A172 (cell line): Measurements from ENCODE around the gene DVL1. TPM values are rescaled to one million over a fixed set of nuclear protein-coding genes. Genes with fewer than 3 reads are reported as not detected.
"Not testable (repeated sequence)": the region's sequence is repeated elsewhere in the genome, so short reads cannot be mapped to it uniquely, and the experiment has no call there.

Source experiments
- DNase-seq: peaks from one replicate; pipeline ENCODE4 v3.0.0-alpha.2; 2015; ENCODE audit warnings: low spot score
- total RNA-seq: library from RNA; depleted of rRNA; stranded (reverse); fragments of >200 nt; shearing (Covaris generic); gene quantifications from 2 replicates; pipeline ENCODE4 v1.2.3, GENCODE V29; 2014; rRNA removed

DVL1 gene
- total RNA-seq: 47.7 and 58.2 TPM in 2 replicates

DNA sequence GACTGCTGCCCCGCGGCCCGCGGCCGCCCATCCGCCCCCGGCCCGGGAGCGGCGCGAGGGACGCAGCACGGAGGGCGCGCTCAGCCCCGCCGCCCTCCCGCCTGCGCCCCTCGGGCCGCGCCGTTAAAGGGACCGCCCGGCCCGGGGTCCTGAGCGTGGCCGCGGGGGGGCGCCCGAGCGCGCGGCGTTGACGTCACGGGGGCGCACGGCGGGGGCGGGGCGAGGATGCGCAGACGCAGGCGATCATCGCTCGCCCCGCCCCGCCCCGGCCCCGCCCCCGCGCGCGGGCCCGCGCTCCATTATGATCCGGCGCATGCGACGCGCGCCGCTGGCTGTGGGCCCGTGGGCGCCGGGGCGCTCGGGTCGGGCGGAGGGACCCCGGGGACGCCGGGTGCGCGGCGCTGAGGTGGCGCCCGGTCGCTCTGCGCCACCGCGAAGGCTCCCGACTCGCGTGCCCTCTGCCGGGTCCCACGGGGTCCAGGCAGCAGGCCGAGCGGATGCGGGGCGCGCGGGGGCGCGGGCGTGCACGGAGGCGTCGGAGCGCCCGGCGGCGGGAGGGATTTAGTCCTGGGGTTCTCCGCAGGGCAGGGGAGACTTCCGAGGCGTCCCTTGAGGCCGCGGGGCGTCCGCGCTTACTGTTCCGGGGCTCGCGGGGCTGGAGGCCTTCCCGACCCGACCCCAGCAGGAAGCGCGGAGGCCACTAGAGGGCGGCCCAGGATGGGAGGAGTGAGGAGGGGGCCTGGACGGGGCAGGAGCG, at the start of gene DVL1:
DVL1 (minus strand) TSS at position 163 of the 757 bp plus-strand sequence. CDS start 353 bp downstream, outside the sequence.
- no peak for DNase-seq

DNA sequence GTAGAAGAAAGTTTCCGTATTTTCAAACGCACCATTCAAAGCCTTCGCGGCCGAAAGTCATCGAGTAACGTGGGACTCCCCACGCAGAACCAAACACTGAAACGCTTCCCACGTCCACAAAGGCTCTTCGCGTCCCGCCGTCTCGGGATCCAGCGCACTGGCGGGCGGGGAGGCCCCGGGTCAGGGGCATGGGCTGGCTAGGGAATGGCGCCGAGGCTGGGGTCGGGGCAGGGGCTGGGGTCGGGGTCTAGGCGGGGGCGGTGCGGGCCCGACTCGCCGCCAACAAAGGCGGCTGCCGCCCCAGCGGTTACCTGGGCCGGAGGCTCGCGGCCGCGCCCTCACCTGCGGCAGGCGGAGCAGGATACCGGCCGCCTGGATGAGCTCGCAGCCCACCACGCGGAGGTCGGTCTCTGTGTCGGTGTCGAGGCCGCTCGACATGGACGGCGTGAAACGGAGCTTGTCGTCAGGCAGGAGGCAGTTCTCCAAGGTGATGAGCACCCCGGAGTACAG, 49.5 kb upstream of the DVL1 start:
- no peak for DNase-seq

DNA sequence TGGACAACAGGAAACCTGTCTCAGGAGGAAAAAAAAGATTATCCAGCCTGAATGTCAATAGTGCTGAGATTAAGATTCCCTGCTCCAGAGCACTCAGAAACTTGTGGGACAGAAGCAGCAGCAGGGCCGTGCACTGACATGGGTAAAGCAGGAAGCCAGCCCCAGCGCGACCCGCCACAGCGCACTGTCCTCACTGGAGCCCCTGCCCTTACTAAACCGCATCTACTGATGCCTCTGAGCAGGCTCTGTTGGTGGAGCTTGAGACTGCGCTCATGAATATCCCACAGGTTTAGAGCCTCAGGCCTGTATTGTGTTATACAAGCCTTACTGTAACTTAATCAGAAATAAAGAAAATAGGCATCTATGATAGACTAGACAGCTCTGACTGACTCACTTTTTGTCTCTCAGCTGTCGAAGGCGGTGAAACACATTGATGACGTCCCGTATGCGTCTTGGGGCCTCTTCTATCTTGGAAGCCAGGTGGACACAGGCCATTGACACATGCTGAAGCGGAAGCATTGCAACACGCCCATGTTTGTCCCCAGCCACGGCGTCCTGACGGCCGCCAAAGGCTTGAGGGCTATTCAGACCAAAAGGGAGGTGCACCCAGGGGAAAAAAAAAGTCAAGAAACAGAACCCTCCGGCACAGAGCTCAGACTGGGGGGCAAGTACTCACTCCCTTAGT, 48.8 kb upstream of the DVL1 start:
- no peak for DNase-seq

DNA sequence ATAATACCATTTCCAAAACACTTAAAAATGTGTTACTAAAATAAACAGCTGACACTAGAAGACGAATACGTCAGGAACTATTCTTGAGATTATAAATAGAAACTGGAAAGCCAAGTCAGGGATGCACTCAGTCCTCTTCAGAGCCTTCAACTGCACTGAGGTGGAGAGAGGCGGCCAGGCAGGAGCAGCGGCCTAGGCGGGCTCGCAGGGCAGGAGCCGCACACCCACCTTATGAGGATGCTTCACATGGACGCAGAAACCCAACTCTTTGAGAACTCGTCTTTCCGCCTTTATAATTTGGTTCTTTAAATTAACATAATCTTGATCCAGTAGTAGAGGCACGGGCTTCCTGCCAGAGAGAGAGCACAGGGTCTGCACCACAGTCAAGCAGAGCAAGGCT, 45.9 kb upstream of the DVL1 start:
- DNase-seq: no peak

DNA sequence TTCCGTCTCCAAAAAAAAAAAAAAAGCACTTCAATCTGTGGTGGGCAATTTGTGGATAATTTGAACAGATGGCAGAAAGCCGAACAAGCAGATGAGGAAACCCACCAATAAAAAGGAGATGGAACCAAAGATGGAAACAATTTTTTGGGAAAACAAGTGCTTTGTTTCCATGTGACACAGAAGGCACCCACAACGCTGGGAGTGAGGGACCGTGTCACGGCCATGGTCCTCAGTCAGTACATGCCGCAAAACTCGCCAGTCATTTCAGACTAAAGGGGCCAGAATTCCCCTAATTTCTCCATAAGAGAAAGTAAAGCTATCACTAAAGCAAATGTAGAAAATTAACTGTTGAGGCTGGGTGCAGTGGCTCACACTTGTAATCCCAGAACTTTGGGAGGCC, 44.9 kb upstream of the DVL1 start:
- DNase-seq: no peak

DNA sequence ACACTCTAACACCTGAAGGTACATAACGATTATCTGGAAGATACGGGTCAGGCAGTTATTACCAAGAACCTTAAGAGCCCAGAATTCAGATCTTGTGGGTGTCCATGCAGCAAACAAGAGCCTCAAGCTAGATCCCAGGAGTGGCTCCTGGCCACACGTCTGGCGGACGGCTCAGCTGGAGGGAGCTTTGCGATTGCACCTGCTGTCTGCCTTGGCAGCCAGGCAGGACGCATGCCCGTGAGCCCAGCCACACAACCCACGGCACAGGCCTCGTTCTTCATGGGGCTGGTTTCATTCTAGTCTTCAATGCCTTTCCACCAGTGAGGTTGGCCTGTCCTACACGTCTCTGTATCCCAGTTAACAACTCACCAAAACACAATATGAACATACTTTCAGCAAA, 44.2 kb upstream of the DVL1 start:
- no peak for DNase-seq

DNA sequence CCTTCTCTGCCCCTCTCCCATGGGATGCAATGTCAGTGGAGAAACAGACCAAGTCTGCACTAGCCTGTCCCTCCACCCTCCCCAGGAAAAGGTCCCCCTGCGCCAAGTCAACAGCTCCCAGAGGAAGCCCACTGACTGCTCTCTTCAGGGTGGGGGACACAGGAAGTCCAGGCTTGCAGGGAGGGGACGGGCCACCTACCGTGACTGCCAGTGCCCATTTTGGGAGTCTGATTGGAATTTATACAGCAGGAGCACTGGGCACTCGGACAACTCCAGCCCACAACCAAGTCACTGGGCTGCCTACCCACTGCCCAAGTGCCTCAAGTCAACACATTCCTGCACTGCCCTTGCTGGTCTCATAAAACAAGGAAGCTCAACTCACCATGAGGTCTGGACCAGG, 43.8 kb upstream of the DVL1 start:
- no peak for DNase-seq

DNA sequence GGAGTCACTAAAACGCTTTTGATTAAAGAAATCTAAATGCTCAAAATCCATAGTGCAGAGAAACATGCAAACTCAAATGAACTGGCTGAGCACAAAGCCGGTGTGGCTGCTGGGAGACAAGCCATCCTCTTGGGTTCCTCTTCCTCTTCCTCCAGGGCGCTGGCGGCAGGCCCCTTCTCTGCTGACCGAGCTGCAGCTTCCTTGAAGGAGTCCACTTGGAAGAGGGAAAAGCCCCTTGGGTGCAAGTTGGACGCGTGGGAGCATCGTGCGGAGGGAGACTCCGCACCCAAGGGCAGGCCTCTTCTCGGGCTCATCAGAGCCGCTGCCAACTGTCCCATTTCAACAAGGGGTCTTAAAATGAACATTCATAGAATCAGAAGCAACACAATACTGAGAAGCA, 42.0 kb upstream of the DVL1 start:
- DNase-seq: no peak

DNA sequence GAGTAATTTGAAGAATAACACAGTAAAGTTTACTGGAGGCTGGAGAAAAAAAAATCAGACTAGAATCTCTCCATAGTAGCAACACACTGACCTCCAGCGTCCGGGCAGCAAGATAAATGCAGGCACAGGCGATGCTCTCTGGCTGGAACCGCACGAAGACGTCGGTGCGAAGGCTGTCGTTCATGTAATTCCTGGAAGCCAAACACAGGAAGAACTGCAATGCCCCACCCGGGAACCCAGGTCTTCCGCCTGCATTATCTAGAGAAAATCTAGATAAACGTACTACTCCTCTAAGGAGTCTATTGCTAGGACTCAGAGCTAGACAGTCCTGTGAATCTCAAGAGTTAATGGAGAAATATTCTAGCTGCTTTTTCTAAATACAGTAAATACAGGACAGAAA, 41.5 kb upstream of the DVL1 start:
- no peak for DNase-seq

DNA sequence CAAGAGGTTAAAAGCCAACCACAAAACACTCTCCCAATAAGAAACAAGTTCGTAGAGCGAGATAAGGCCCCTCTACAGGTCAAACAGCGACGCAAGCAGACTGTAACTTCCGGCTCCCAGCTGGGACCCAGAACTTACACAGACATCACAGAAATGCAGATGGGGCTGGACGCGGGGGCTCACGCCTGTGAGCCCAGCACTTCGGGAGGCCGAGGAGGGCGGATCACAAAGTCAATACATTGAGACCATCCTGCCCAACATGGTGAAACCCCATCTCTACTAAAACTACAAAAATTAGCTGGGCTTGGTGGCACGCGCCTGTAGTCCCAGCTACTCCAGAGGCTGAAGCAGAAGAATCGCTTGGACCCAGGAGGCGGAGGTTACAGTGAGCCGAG, 38.9 kb upstream of the DVL1 start:
- DNase-seq: no peak

DNA sequence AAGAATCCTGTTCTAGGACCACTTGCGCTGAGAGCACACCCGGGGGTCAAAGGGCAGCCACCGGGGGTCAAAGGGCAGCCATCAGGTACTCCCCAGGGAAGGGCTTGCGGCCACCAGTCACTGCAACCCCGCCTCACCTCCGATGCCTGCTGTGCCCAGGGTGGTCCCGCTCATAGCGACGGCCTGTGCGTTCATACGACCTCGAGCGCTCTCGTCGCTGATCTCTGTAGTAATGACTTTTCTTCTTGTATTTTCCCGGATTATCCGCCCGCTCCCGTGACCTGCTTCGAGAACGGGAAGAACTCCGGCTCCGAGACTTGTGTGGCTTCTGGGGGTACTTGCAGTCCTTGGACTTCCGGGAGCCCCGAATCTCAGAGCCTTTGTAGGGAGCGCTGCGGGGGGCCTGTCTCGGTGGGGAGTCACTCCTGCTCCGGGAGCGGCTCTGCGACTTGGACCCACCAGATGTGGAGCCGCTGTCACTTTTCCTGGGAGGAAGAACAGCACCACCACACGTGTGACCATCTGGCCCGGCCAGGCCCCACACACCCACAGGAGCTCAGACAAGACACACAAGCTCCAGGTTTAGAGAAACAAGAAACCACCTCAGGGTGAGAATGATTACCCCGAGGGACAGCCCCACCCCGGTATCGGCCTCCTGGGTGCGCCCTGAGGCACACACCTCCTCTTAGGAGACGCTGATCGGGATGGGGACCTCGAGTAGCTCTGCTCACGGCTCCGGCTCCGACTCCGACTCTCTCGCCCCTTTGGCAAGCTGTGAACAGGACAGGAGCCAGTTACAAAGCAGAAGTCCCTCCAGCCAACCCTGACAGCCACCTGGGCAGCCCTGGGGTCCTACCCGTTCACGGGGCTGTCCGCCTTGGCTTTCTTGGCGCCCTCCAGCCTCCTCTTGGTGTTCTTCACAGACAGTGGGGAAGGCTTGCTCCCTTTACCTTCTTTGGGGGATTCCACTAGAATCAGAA, 38.2 kb upstream of the DVL1 start:
- no peak for DNase-seq

DNA sequence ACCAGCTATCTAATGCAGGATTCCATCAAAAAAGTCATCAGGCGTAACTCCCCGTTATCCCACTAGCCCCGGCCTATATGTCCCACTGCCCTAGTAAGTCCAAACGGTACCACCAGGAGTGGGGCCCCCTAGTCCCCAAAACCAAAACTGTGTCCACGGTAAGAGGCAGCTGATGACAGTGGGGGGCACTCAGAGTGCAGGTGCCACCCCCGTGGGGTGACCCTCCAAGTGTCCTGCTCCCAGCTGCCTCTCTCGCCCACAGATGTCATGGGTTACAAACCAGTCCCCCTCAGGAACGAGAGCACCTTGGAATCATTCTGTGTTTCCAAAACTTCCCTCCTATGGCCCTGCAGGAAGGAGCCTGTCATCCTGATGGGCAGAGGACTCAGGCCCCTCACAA, 36.7 kb upstream of the DVL1 start:
- DNase-seq: no peak

DNA sequence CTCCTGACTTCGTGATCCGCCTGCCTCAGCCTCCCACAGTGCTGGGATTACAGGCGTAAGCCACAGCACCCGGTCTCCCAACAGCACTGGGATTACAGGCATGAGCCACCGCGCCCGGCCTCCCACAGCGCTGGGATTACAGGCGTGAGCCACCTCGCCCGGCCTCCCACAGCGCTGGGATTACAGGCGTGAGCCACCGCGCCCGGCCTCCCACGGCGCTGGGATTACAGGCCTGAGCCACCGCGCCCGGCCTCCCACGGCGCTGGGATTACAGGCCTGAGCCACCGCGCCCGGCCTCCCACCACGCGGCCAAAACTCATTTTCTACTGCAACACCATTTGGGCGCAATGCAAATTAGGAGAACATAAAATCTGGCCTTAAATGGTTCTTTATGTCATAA, 36.1 kb upstream of the DVL1 start:
- not testable (repeated sequence) for DNase-seq

DNA sequence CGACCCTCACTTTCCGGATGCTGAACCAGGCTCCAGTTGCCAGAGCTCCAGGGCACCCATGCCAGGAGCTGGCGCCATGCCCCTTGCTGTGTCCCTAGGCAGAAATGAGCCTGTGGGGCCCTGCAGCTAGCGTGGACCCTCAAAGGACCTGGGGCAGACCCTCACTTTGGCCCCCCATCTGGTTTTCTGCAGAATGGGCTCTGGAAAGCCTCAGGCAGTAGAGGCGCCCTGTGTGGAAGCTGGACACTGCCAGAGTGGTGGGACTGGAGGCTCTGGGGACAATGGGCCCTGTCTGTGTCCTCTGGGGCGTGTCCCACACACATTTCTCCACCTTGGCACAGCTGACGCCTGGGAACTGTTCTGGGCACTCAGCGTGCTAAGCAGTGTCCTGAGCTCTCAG, 32.1 kb upstream of the DVL1 start:
- no peak for DNase-seq

DNA sequence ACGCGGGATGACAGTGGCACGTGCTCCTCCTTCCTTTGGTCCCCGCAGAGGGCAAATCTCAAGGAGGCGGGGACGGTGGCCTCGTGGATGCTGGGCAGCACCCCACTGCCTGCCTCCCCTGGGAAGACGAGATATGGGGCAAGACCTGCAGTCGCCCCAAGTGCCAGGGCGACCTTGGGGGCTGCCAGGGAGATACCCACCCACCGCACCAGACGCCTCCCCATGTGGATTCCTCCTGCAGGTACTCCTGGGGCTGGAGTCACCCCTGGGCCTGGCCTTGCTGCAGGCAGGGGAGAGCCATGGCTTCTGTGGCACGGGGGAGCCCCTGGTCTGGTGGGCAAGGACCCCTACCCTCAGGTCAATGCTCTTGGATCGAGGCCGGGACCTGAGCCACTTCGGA, 31.6 kb upstream of the DVL1 start:
- DNase-seq: no peak

DNA sequence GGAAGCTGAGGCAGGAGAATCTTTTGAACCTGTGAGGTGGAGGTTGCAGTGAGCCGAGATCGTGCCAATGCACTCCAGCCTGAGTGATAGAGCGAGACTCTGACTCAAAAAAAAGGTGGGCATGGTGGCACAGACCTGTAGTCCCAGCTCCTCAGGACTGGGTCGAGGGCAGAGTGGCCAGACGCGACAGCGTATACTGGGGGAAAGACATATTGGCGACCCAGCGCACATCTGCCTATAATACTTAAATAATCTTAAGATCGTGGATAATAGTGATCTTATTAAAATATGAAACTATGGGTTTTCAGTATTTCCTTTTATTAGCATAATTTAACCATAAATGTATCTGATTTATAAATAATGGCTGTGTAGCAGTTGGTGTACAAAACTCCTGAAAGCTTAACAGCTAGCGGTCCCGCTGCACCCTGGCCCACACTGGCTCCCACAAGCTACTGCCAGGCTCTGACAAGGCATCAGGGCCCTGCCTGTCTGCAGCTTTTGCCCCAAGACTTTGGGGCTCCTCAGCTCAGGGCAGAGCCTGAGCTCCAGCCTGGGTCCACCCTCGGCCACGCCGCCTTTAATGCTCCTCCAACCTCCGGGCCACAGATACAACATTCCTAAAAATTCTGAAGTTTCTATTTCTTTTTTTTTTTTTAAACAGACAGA, 28.5 kb upstream of the DVL1 start:
- DNase-seq: no peak

DNA sequence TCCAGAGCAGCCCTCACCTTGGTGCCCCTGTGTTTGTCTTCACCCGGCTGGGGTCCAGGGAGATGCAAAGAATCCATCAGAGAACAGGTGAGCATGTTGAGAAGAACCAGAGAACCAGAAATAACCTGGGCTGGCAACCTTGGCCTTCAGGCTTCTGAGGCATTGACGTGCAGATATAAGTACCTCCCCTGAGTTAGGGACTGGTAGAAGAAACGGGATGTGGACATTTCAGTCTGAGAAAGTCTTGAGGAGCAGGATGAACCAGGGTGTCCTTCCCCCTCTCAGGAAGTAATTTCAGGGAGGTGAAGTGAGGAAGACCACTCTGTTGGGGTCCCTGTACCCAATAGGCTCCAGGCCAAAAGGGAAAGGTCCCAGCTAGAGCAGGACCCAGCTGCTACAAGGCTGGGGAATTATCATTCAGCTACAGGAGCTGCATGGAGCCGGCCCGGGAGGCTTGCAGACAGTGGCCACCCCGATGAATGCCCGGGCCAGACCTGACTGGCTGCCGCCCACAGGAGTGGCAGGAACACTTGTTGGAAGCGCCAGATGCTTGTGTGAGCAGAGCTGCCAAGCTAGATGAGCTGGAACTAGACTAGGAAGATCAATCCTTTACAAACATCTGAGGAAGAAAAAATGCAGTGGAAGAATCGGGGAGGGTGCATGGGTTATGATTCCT, 27.5 kb upstream of the DVL1 start:
- DNase-seq: no peak

DNA sequence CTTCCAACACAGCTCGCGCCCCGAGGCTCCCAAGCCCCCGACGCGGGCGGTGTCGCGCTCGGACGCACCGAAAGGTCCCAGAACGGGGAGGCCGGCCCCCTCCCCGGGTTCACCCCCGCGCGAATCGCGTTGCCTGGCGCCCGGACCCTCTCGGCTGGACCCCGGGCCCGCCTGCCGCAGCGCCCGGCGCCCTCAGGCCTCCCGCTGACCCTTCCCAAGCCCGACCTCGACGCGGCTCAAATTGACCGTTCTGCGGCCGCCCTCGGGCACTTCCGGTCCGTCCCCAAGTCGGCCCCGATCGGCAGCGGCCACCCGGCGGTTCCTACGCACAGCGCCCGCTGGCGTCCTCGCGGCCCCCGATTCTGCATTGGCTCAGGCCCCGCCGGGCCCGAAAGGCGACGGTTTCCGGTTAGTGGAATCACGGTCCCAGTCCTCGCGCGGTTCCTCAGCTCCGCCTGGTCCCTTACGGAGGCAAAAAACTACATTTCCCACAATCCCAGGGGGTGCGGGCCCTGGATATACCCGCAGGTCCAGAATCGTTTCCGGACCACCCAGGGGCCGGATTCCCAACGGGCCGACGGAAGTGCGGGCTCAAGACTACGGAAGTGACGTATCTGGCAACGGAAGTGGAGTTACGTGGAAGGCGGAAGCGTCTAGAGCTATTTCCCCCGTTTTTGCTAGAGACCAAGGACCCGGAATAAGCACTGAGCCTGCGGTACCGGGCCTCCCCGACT, 25.9 kb upstream of the DVL1 start, which contains the start of gene AURKAIP1:
AURKAIP1 (minus strand) TSS at position 279 of the 734 bp plus-strand sequence. CDS start 451 bp downstream, outside the sequence.
- DNase-seq: peak; percentile 95

DNA sequence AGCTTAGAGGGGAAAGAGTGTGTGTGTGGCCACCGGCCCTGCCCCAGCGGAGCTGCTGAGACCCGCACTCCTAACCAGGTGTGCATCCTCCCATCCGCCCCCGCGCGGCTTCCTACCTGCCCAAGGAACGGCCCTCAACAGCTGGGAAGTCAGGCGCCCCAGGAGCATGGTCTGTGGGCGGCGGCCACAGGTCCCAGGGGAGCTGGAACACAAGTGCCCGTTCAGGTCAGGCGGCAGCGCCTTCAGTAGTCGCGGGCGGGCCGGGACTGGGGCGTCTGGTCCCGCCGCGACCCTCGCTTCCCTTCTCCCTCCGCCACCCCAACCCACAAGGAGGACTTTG, 25.3 kb upstream of the DVL1 start:
- no peak for DNase-seq
